ENCODE measurements around the gene CREBZF. TPM values are rescaled to one million over a fixed set of nuclear protein-coding genes. Genes with fewer than 3 reads are reported as not detected.
"Not testable (repeated sequence)": the region's sequence is repeated elsewhere in the genome, so short reads cannot be mapped to it uniquely, and the experiment has no call there.

Gene CREBZF
- total RNA-seq, 1 donor from 2014 or later: 55.9 TPM

DNA sequence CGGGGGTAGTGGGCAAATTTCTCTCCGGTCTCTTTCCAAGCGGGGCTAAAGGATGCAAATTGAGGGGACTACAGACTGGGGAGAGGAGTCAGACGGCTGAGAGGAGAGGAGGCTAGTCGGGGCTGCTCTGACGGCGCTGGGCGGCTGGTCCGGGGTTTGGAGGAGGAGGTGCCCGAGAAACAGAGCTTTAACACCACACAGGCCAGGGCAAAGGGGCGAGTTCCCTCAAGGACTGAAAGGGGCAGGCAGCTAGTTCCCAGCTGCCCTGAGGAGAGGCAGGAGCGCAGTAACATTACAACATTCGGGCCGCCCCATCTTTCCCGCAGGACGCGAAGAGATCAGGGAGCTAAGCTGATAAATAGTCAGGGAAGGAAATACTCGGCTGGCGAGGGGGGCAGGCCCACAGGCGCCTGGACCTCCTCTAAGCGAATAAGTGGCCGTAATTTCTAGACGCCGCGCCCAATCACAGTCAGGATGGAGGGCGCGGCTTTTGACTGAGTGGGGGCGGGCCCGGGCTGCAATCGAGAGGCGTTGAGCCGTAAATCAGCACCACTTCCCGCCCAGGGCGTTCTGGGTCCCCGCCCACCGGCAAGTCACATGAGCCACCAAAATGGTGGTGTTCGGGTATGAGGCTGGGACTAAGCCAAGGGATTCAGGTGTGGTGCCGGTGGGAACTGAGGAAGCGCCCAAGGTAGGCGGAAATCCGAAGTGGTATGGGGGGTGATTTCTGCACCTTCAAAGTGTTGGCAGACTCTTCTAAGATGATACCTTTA is 36.7 kb downstream of the CREBZF start, which contains the start of gene TMEM126B:
TSS of gene TMEM126B (plus strand) at position 596 of the 773 bp plus-strand sequence. CDS start at position 611, 15 bp downstream.
- intact Hi-C loops (cut with micrococcal nuclease): loop anchor here (1.0 to 10.0 kb wide), 11 partner anchors 19 to 913 kb away; partner anchors contain the start of genes HIKESHI, PICALM and TMEM126A

DNA sequence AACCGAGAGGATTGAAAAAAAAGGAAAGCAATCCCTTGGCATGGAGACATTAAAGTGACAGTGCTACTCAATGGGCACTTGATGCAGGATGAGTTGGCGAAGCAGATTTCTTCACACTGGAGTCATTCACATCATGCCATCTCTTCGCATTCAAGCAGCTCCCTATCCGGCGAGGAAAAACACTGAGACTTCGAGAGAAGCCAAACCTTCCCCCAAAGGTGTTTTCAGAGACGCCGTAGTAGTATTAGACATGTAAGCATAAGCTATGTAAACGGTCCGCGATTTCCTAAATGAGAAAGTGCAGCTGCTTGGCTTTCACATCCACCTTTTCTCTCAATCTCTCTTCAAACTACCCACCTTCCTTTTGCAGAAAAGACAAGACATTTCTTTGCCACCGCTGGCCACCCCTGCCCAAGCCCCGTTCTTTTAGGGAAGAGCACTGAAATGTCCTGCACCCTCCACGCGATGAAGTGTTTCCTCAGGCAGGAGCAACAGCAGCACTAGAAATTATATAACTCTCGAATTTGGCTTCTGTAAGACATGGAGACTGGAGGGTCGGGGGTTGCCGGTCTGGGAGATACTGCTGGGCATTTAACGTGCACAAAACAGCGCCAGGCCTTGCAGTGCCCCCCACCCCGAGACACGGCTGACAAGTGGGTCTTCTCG is 37.5 kb downstream of the CREBZF start, which contains the start of gene DLG2:
TSS of gene DLG2 (minus strand) at position 13 of the 666 bp plus-strand sequence.
- intact Hi-C loops (cut with micrococcal nuclease): loop anchor here (10.0 kb wide), 1 partner anchor 913 kb away; no protein-coding TSS in a partner anchor

- intact Hi-C loops (cut with micrococcal nuclease): loop anchor here (10.0 kb wide), 1 partner anchor 912 kb away; no protein-coding TSS in a partner anchor
Observed at GRCh38 chr11:85626496-85626895, 38.4 kb downstream of the CREBZF start.

DNA sequence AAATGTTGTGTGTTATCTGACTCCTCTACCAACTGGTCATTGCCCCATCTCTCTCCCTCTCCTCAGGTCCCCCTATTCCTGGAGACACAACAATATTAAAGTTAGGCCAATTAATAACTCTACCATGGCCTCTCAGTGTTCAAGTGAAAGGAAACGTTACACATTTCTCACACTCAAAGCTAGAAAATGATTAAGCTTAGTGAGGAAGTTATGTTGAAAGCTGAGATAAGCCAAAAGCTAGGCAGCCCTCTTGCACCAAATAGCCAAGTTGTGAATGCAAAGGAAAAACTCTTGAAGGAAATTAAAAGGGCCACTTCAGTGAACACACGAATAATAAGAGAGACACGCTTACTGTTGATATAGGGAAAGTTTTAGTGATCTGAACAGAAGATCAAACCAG is 44.7 kb downstream of the CREBZF start:
- intact Hi-C loops (cut with micrococcal nuclease): loop anchor here (10.0 kb wide), 1 partner anchor 905 kb away; no protein-coding TSS in a partner anchor

GRCh38 chr11:85619499-85619898 is 45.4 kb downstream of the CREBZF start:
- intact Hi-C loops (cut with micrococcal nuclease): no loop called here

DNA sequence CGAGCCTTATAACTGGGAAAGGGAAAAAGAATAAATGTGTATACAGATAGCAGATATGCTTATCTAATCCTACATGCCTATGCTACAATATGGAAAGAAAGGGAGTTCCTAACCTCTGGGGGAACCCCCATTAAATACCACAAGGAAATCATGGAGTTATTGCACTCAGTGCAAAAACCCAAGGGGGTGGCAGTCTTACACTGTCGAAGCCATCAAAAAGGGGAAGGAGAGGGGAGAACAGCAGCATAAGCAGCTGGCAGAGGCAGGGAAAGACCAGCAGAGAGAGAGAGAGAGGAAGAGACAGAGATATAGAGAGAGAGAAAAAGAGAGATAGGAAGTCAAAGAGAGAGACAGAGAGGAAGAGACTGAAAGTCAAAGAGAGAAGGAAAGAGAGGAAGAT is 53.3 kb downstream of the CREBZF start:
- intact Hi-C loops (cut with micrococcal nuclease): not testable (repeated sequence)

Other genes with a start within 250 kb of the CREBZF start
- 0.61 and 1.0 TPM in 2 replicates for gene DLG2, start 37.8 kb downstream of the CREBZF start, total RNA-seq
- 48.2 and 52.5 TPM in 2 replicates for gene TMEM126B, start 36.5 kb downstream of the CREBZF start, total RNA-seq
- gene TMEM126A, start 17.2 kb downstream of the CREBZF start, total RNA-seq: 37.9 and 41.5 TPM in 2 replicates
- gene CCDC89, start 21.1 kb upstream of the CREBZF start, total RNA-seq: 0.43 TPM in 1 of 2 replicates, not detected in the other
- gene SYTL2, start 146.0 kb upstream of the CREBZF start, total RNA-seq: 29.0 and 29.8 TPM in 2 replicates
- not detected in 2 replicates for gene CCDC83, start 190.3 kb upstream of the CREBZF start, total RNA-seq